ENCODE data around the gene BMI1.

The BMI1 gene

GRCh38 chr10:22379059-22379458 lies 58.2 kb downstream of the BMI1 start:
- H3K4me1 ChIP-seq (ENCODE audit: insufficient read depth, low read length): peaks cover 10% of the 10 kb centered on the region; the same call in 1 of the 2 replicates
- no peak overlapping the region for H3K9ac ChIP-seq (ENCODE audit: low read depth, low read length)
- H3K36me3 ChIP-seq (ENCODE audit: insufficient read depth, low read length): no peaks in the 10 kb centered on the region
- no peaks in the 10 kb centered on the region for H3K9me3 ChIP-seq (ENCODE audit: control insufficient read depth, insufficient read depth, low read length)
